Inflammatory macrophage (primary cell): Measurements from ENCODE around the gene PLEKHF1.
"Not testable (repeated sequence)": the region's sequence is repeated elsewhere in the genome, so short reads cannot be mapped to it uniquely, and the experiment has no call there.

Source experiments
- DNase-seq, 2 donors: peaks; one replicate each; pipeline ENCODE4 v3.0.0-alpha.2; 2020 to 2022

PLEKHF1 gene

GRCh38 chr19:29702963-29703320, 37.7 kb downstream of the PLEKHF1 start:
- DNase-seq, result no peak

- no peak for DNase-seq
Observed at GRCh38 chr19:29704562-29705558, 39.6 kb downstream of the PLEKHF1 start.

GRCh38 chr19:29705706-29706105, 40.4 kb downstream of the PLEKHF1 start:
- DNase-seq, result no peak

- no peak for DNase-seq
Observed at GRCh38 chr19:29706635-29707034, 41.4 kb downstream of the PLEKHF1 start.

- no peak for DNase-seq
Observed at GRCh38 chr19:29708554-29709439, 43.5 kb downstream of the PLEKHF1 start.

- DNase-seq, result not testable (repeated sequence)
Observed at GRCh38 chr19:29709440-29709798, 44.2 kb downstream of the PLEKHF1 start.

GRCh38 chr19:29711584-29712132, 46.4 kb downstream of the PLEKHF1 start:
- no peak for DNase-seq

GRCh38 chr19:29712744-29713516, 47.7 kb downstream of the PLEKHF1 start:
- no peak for DNase-seq

- no peak for DNase-seq
Observed at GRCh38 chr19:29714371-29714952, 49.2 kb downstream of the PLEKHF1 start.

GRCh38 chr19:29714953-29715700, 49.9 kb downstream of the PLEKHF1 start, which contains the start of gene C19orf12:
Gene C19orf12 (minus strand): TSS chr19:29715261. CDS start chr19:29708413, 6,848 bp downstream.
- DNase-seq, result peak; percentile 36 to 57

GRCh38 chr19:29715701-29716581, 50.7 kb downstream of the PLEKHF1 start:
- DNase-seq, result no peak

- no peak for DNase-seq
Observed at GRCh38 chr19:29717051-29717450, 51.8 kb downstream of the PLEKHF1 start.

- no peak for DNase-seq
Observed at GRCh38 chr19:29724102-29724641, 58.9 kb downstream of the PLEKHF1 start.

GRCh38 chr19:29724746-29725145, 59.5 kb downstream of the PLEKHF1 start:
- no peak for DNase-seq
